Right lobe of liver (tissue), 6 donors: ENCODE results near the gene CDC23. TPM values are rescaled to one million over a fixed set of nuclear protein-coding genes. Genes with fewer than 3 reads are reported as not detected.

Experiments
- ATAC-seq, 4 donors: fragments of 200-7000 bp; cut with Tn5 transposase; one replicate each; pipeline ENCODE4 v1.9.1; 2020; ENCODE audit warnings: mild to moderate bottlenecking in 4 of 4, moderate library complexity in 4 of 4
- DNase-seq, 3 donors: peaks; one replicate each; pipeline ENCODE4 v3.0.0-alpha.2; 2020
- H3K27ac ChIP-seq, 3 donors: fragments of 200-600 bp; one replicate each; pipeline ENCODE4 v1.8.0; 2022
- H3K27me3 ChIP-seq, 2 donors: fragments of 200-600 bp; one replicate each; pipeline ENCODE4 v1.8.0; 2022
- H3K36me3 ChIP-seq, 4 donors: fragments of 200-600 bp; sonication (generic) in 1 of 4; one replicate each; pipeline versions ENCODE4 v1.5.1 to v1.8.0; 2017 to 2022; ENCODE audit warnings: control low read depth in 1 of 4
- H3K4me1 ChIP-seq, 4 donors: fragments of 200-600 bp; sonication (generic) in 1 of 4; one replicate each; pipeline versions ENCODE4 v1.5.1 to v1.8.0; 2017 to 2022; ENCODE audit warnings: control low read depth in 1 of 4
- H3K4me3 ChIP-seq, 3 donors: fragments of 200-600 bp; one replicate each; pipeline ENCODE4 v1.8.0; 2022
- H3K9me3 ChIP-seq, 4 donors: fragments of 200-600 bp; sonication (generic) in 1 of 4; one replicate each; pipeline versions ENCODE4 v1.5.1 to v1.8.0; 2017 to 2022; ENCODE audit warnings: control low read depth in 1 of 4
- POLR2A ChIP-seq: fragments of 450-650 bp; IDR thresholded peaks from one replicate; pipeline ENCODE4 v1.6.1; 2017; ENCODE audit warnings: antibody characterized with exemption, mild to moderate bottlenecking
- WGBS: methylation state at CpG from one replicate; pipeline ENCODE4 v1.1.6; 2018; ENCODE audit warnings: low coverage, low lambda C conversion rate; ENCODE audit not compliant: insufficient coverage; ENCODE audit errors: missing lambda C conversion rate; 5-methylcytosine and 5-hydroxymethylcytosine counted together
- intact Hi-C, 2 donors: fragments of 100-400 bp; cut with DNase I; formaldehyde crosslinking; loops; one replicate each; pipeline versions ENCODE4 v1.11.2 to v1.14.1; 2022
- total RNA-seq, 6 experiments: library from RNA; depleted of rRNA in 2 of 6; stranded (reverse); fragments of >200 nt in 2 of 6; fragmentation: NEBNext Ultra II Directional in 3 of 6; extraction: Animal tissue kit (Norgen Biotek cat#: 25700) in 3 of 6; gene quantifications; one replicate each; pipeline versions ENCODE4 v1.1.0 to v1.2.4, GENCODE V29; 2016 to 2023
- TF ChIP-seq, protein P1 (sequence below), 4 donors: fragments of 200-600 bp in 3 of 4; fragments of 450-650 bp in 1 of 4; IDR thresholded peaks; one replicate each; pipeline versions ENCODE4 v1.5.1 to v1.8.0; 2016 to 2022; ENCODE audit warnings: antibody characterized with exemption in 4 of 4, mild to moderate bottlenecking in 2 of 4
- donor health status: DM: no; HTN: yes; CAD: no.
- donor health status: DM: no; HTN: no; CAD: no.
- donor health status: DM: no; HTN: no; CAD: no.
- donor health status: DM: no; HTN: yes; CAD: no.
- donor health status: DM: no; HTN: yes; CAD: no.

The CDC23 gene
- total RNA-seq, 6 experiments from 2014 or later, result 11.9 to 16.2 (median 15.2) TPM

DNA sequence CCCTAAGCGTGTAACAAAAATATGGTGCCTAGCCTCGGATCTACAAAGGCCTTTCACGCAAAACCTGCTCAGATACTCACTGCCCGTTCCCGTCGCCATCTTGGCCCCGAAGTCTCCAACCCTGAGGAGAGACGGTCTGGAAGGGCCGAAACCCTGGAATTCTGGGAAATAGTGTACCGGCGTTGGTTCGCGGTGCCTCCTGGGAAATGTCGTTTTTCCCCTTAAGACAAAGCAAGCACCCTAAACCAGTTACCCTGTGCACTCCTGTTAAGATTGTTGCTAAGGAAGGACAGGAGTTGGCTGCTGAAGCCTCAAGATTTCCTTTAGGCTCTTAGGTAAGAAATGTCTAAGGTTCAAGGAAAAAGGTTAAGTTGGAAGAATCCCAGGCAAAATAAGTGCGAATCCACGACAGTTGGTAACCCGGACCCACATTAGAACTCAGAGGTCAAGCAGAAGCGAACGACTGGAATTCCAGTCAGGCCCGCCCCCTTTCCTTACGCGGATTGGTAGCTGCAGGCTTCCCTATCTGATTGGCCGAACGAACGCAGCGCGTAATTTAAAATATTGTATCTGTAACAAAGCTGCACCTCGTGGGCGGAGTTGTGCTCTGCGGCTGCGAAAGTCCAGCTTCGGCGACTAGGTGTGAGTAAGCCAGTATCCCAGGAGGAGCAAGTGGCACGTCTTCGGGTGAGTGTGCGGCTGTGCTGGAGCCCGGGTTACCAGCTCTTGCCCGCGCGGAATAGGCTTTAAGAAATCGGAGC, 34.4 kb downstream of the CDC23 start, which contains the start of the genes BRD8 and KIF20A:
TSS of gene BRD8 (minus strand) at position 115 of the 761 bp plus-strand sequence. CDS start at position 99, 16 bp downstream.
TSS of gene KIF20A (plus strand) at position 597 of the 761 bp plus-strand sequence. CDS start 569 bp downstream, outside the sequence.
- ATAC-seq, result peak; percentile 95 to 97 (median 96)
- H3K27ac ChIP-seq, result peak within 1 kb of the TSS; percentile 74 to 87 (median 84)

DNA sequence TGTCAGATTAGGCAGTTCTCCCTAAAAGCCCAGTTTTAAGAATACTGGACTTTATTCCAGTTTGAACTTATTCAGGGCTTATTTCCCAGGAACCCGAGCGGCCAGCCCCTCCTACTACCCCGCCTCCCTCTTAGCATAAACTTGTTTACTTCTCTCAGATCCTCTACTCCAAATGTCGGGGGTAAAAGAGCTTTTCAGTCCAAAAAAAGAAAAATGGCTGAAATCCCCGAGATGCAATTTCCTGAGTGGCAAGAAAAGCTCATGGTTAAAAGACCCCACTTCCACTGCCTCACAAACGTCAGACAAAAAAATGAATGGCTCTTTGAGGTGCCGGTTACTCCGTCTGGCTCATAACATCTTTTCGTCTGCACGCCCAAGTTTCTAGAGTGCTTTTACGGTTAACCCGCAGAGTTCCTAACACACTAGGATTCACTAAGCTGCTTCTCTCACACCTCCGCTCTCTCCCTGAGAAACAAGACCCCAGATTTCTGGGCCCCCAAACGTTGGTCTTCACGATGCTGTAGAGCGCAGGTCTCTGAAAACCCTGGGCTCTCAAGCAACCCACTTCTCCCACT, 35.1 kb downstream of the CDC23 start:
- peak overlapping the region; percentile 84 to 89 (median 85) for H3K4me3 ChIP-seq
- intact Hi-C loops, result no loop called here
- DNase-seq, result peak; percentile 49 to 66 (median 64)
- peaks cover 0 to 12% (median 5%) of the 10 kb centered on the region in 4 donors for H3K4me1 ChIP-seq
- WGBS, result under 1% methylated on average over 15 of the region's 16 CpGs
- peak overlapping the region; percentile 74 to 87 (median 84) for H3K27ac ChIP-seq
- ATAC-seq, result peak; percentile 64 to 75 (median 70)
- no peaks in the 10 kb centered on the region for H3K27me3 ChIP-seq
- no peak for TF ChIP-seq POLR2A
- TF ChIP-seq, protein P1, sequence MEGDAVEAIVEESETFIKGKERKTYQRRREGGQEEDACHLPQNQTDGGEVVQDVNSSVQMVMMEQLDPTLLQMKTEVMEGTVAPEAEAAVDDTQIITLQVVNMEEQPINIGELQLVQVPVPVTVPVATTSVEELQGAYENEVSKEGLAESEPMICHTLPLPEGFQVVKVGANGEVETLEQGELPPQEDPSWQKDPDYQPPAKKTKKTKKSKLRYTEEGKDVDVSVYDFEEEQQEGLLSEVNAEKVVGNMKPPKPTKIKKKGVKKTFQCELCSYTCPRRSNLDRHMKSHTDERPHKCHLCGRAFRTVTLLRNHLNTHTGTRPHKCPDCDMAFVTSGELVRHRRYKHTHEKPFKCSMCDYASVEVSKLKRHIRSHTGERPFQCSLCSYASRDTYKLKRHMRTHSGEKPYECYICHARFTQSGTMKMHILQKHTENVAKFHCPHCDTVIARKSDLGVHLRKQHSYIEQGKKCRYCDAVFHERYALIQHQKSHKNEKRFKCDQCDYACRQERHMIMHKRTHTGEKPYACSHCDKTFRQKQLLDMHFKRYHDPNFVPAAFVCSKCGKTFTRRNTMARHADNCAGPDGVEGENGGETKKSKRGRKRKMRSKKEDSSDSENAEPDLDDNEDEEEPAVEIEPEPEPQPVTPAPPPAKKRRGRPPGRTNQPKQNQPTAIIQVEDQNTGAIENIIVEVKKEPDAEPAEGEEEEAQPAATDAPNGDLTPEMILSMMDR (IDR thresholded peaks at IDR 0.05), result no peak
- no peaks in the 10 kb centered on the region for H3K9me3 ChIP-seq
- peaks cover 0 to 30% (median 0%) of the 10 kb centered on the region in 4 donors for H3K36me3 ChIP-seq

More for the DNA sequence above, 34.4 kb downstream of the CDC23 start, which contains the start of the genes BRD8 and KIF20A:
- peaks cover 0 to 12% (median 5%) of the 10 kb centered on the region in 4 donors for H3K4me1 ChIP-seq
- WGBS, result under 1% methylated on average over 36 of the region's 41 CpGs
- TF ChIP-seq POLR2A, result peak; percentile 18
- TF ChIP-seq, protein P1 (IDR thresholded peaks at IDR 0.05), result no peak
- DNase-seq, result peak; percentile 94 to 98 (median 97)
- intact Hi-C loops, result no loop called here
- no peaks in the 10 kb centered on the region for H3K9me3 ChIP-seq
- H3K36me3 ChIP-seq, result peaks cover 0 to 23% (median 0%) of the 10 kb centered on the region in 4 donors
- no peaks in the 10 kb centered on the region for H3K27me3 ChIP-seq
- peak within 1 kb of the TSS; percentile 84 to 89 (median 85) for H3K4me3 ChIP-seq

DNA sequence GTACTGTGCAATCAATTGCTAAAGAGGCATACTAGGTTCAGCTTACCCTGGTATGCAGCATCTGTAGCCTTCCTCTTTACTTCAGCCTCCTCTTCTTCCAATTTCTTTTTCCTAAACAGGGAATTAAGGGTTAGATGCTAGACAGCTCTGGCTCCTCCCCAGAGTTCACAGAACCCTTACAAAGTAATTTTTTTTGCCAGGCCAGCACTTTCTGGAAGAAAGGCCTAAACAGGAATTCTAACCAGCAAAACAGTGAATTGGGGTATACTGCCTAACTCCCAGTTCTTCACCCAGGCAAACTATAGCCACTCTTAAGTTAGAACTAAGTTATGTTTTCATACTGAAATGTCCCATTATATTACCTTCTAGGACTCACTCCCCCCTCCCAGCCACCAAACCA, 42.8 kb downstream of the CDC23 start:
- intact Hi-C loops, result no loop called here
- no peaks in the 10 kb centered on the region for H3K27me3 ChIP-seq
- H3K4me1 ChIP-seq, result no peaks in the 10 kb centered on the region
- H3K9me3 ChIP-seq, result no peaks in the 10 kb centered on the region
- H3K4me3 ChIP-seq, result no peak overlapping the region
- DNase-seq (no peak), ATAC-seq (no peak)
- TF ChIP-seq POLR2A, result no peak
- TF ChIP-seq, protein P1 (IDR thresholded peaks at IDR 0.05), result no peak
- peaks cover 5 to 93% (median 46%) of the 10 kb centered on the region in 4 donors for H3K36me3 ChIP-seq
- no peak overlapping the region for H3K27ac ChIP-seq

DNA sequence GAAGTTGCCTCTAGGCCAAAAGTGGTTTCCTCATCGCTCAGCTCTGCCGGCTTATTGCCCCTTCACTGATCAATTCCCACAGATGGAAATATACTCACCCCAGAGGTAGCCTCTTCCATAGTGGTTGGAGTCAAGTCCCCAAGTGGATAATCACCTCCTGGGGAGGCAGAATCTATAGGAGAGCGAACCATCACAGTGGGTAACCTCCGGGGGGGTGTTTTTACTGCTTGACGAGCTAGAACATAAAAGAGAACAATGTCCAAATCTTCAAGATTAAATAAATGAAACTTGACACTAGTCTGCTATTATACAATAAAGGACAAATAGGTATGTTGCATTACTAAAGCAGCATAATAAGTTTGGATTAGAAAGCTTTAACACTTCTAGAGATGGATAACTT, 44.0 kb downstream of the CDC23 start:
- no peaks in the 10 kb centered on the region for H3K27me3 ChIP-seq
- H3K4me3 ChIP-seq, result no peak overlapping the region
- ATAC-seq, result no peak
- DNase-seq, result no peak
- H3K36me3 ChIP-seq, result peaks cover 5 to 93% (median 57%) of the 10 kb centered on the region in 4 donors
- TF ChIP-seq POLR2A, result no peak
- TF ChIP-seq, protein P1 (IDR thresholded peaks at IDR 0.05), result no peak
- no peak overlapping the region for H3K27ac ChIP-seq
- H3K9me3 ChIP-seq, result no peaks in the 10 kb centered on the region
- WGBS, result 96% methylated on average over 5 of the region's 5 CpGs
- H3K4me1 ChIP-seq, result no peaks in the 10 kb centered on the region
- intact Hi-C loops, result no loop called here
